Lung (tissue), 12 donors: ENCODE results near the gene LRRC61. TPM values are rescaled to one million over a fixed set of nuclear protein-coding genes. Genes with fewer than 3 reads are reported as not detected.

Source experiments
- ATAC-seq: fragments of 200-7000 bp; cut with Tn5 transposase; one replicate; pipeline ENCODE4 v1.9.1; 2020; ENCODE audit warnings: moderate number of reproducible peaks; ENCODE audit not compliant: insufficient read depth, low FRiP score
- DNase-seq, 3 donors: peaks; one replicate each; pipeline ENCODE4 v3.0.0-alpha.2; 2013 to 2017
- H3K27ac ChIP-seq, 2 donors: one replicate each; pipeline ENCODE4 v1.5.1; 2013; ENCODE audit warnings: mild to moderate bottlenecking in 2 of 2, moderate library complexity in 2 of 2, control low read depth in 1 of 2, inconsistent platforms in 1 of 2, low read depth in 1 of 2, low read length in 1 of 2
- H3K27me3 ChIP-seq, 3 donors: one replicate each; pipeline ENCODE4 v1.5.1; 2013; ENCODE audit warnings: low read length in 2 of 3; ENCODE audit not compliant: control insufficient read depth in 3 of 3, insufficient read depth in 3 of 3
- H3K36me3 ChIP-seq, 4 donors: one replicate each; pipeline ENCODE4 v1.5.1; 2013; ENCODE audit warnings: low read length in 4 of 4, mild to moderate bottlenecking in 1 of 4, moderate library complexity in 1 of 4; ENCODE audit not compliant: control insufficient read depth in 4 of 4, insufficient read depth in 4 of 4
- H3K4me1 ChIP-seq, 5 donors: one replicate each; pipeline ENCODE4 v1.5.1; 2013; ENCODE audit warnings: low read length in 5 of 5, mild to moderate bottlenecking in 2 of 5, moderate library complexity in 1 of 5; ENCODE audit not compliant: control insufficient read depth in 5 of 5, insufficient read depth in 5 of 5
- H3K4me3 ChIP-seq: one replicate; pipeline ENCODE4 v1.5.1; 2013; ENCODE audit warnings: mild to moderate bottlenecking, control low read depth, moderate library complexity
- H3K9ac ChIP-seq, 2 donors: one replicate each; pipeline ENCODE4 v1.5.1; 2013; ENCODE audit warnings: low read length in 2 of 2, control low read depth in 1 of 2; ENCODE audit not compliant: insufficient read depth in 1 of 2
- H3K9me3 ChIP-seq, 4 donors: one replicate each; pipeline ENCODE4 v1.5.1; 2013; ENCODE audit warnings: low read length in 3 of 4, mild to moderate bottlenecking in 1 of 4, moderate library complexity in 1 of 4; ENCODE audit not compliant: control insufficient read depth in 4 of 4, insufficient read depth in 3 of 4
- WGBS, 2 donors: extraction: QIAGEN DNeasy Blood & Tissue Kit; methylation state at CpG; one replicate each; pipeline ENCODE4 v1.1.7; 2013; 5-methylcytosine and 5-hydroxymethylcytosine counted together
- polyA plus RNA-seq, 2 donors: library from polyadenylated mRNA; stranded (reverse); fragments of 200-250 nt; gene quantifications; one replicate each; pipeline ENCODE4 v1.2.1, GENCODE V29; 2013
- total RNA-seq, 2 donors: library from RNA; depleted of rRNA in 1 of 2; stranded (reverse); fragments of >200 nt in 1 of 2; gene quantifications; one replicate each; pipeline ENCODE4 v1.2.1, GENCODE V29; 2014 to 2021
- TF ChIP-seq, protein P1 (sequence below): IDR thresholded peaks from 2 replicates; pipeline ENCODE4 v1.5.1; 2012; ENCODE audit warnings: mild to moderate bottlenecking; ENCODE audit errors: control extremely low read depth, extremely low read depth
- donor health status: control.
- donor health status: control.
- donor health status: Bipolar disorder and iron deficiency.
- donor health status: healthy.
- donor health status: DM: yes; HTN: yes; CAD: no.

LRRC61 gene
- total and polyA plus RNA-seq, 4 donors = 7.1 to 18.8 (median 13.0) TPM

DNA sequence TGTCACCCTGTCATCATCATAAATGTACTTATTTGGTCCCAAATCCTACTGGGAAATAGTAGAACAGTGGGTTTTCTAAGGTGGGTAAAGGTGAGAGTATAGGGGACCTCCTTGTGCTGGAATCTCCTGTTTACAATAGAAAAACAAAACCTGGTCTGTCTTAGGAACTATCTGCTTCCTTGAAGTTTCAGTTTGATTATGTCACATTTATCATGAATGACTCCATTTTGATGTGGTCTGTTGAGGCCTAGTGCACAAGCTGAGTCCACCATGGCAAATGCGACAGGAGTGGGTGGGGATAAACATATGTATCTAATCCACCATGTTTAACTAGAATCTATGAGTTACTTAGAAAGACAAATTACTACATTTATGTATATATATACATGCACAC, 32.5 kb downstream of the LRRC61 start:
- Histone ChIP-seq H3K27ac (no peak overlapping the region), H3K4me1 (no peaks in the 10 kb centered on the region), H3K9me3 (no peaks in the 10 kb centered on the region), H3K4me3 (no peak overlapping the region), H3K27me3 (no peaks in the 10 kb centered on the region), H3K9ac (no peak overlapping the region), H3K36me3 (no peaks in the 10 kb centered on the region)
- TF ChIP-seq, protein P1, sequence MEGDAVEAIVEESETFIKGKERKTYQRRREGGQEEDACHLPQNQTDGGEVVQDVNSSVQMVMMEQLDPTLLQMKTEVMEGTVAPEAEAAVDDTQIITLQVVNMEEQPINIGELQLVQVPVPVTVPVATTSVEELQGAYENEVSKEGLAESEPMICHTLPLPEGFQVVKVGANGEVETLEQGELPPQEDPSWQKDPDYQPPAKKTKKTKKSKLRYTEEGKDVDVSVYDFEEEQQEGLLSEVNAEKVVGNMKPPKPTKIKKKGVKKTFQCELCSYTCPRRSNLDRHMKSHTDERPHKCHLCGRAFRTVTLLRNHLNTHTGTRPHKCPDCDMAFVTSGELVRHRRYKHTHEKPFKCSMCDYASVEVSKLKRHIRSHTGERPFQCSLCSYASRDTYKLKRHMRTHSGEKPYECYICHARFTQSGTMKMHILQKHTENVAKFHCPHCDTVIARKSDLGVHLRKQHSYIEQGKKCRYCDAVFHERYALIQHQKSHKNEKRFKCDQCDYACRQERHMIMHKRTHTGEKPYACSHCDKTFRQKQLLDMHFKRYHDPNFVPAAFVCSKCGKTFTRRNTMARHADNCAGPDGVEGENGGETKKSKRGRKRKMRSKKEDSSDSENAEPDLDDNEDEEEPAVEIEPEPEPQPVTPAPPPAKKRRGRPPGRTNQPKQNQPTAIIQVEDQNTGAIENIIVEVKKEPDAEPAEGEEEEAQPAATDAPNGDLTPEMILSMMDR = no peak
- ATAC-seq (no peak), DNase-seq (no peak)
- 74 to 76% methylated on average over 1 of the region's 1 CpG for WGBS, 2 donors

GRCh38 chr7:150356265-150356897, 33.2 kb downstream of the LRRC61 start:
- DNase-seq (peak in 2 of 3 donors; percentile 58 to 73), ATAC-seq (no peak)
- TF ChIP-seq, protein P1 = no peak
- Histone ChIP-seq H3K27ac (no peak overlapping the region), H3K9me3 (no peaks in the 10 kb centered on the region), H3K27me3 (no peaks in the 10 kb centered on the region), H3K4me1 (no peaks in the 10 kb centered on the region), H3K36me3 (no peaks in the 10 kb centered on the region), H3K9ac (no peak overlapping the region), H3K4me3 (no peak overlapping the region)
- whole genome bisulfite sequencing, 2 donors = 32 to 38% methylated on average over 6 of the region's 6 CpGs

DNA sequence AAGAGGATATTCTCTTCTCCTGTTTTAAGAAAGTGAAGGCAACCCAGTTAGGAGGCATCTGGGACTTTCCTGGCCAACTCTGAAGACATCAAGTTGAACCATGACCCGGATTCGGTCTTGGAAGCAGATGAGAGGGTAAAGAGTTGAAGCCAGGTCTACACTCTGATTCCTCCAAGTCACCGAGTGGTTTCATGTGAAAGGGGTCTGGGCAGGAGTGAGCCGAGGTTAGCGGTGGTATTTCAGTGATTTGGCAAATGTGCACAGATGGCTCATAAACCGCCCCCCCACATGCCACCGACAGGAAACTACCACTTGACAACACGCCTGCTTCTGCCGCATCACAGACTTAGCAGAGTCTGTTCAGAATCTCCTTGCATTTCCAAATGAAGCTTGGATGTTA, 34.1 kb downstream of the LRRC61 start:
- DNase-seq = no peak
- ATAC-seq = no peak
- no peaks in the 10 kb centered on the region for H3K4me1 ChIP-seq
- TF ChIP-seq, protein P1 = no peak
- no peaks in the 10 kb centered on the region for H3K9me3 ChIP-seq
- no peak overlapping the region for H3K9ac ChIP-seq
- no peak overlapping the region for H3K4me3 ChIP-seq
- H3K27me3 ChIP-seq = no peaks in the 10 kb centered on the region
- H3K36me3 ChIP-seq = no peaks in the 10 kb centered on the region
- WGBS, 2 donors = 26 to 49% methylated on average over 9 of the region's 9 CpGs
- H3K27ac ChIP-seq = no peak overlapping the region
